IMR-90 (cell line): ENCODE measurements around the gene CUX1. TPM values are rescaled to one million over a fixed set of nuclear protein-coding genes. Genes with fewer than 3 reads are reported as not detected.

Experiments
- ATAC-seq: fragments of 200-7000 bp; cut with Tn5 transposase; 2 replicates; pipeline ENCODE4 v1.9.1; 2020; ENCODE audit warnings: low read depth, mild to moderate bottlenecking, moderate library complexity
- BruUV-seq: library from RNA; stranded (reverse); fragments of 400-500 nt; replicated peaks from 2 replicates; lab custom pipeline; 2021; lab: Mats Ljungman, UMichigan
- CTCF ChIA-PET: fragments of 300-600 bp; formaldehyde crosslinking; extraction: SDS; loops from one replicate; lab custom pipeline; 2021; ENCODE audit warnings: antibody characterized with exemption; lab: Yijun Ruan, JAX
- POLR2A ChIA-PET: fragments of 300-600 bp; sonication (Branson Sonifier 250); formaldehyde crosslinking; loops from one replicate; lab custom pipeline; 2022; ENCODE audit warnings: antibody characterized with exemption; ENCODE audit not compliant: unreplicated experiment; lab: Charles Lee
- DNase-seq: peaks from one replicate; pipeline ENCODE4 v3.0.0; 2013
- H2AFZ ChIP-seq: replicated peaks from 2 replicates; pipeline ENCODE3; 2013; ENCODE audit warnings: low read length, mild to moderate bottlenecking; ENCODE audit not compliant: poor library complexity
- H2AK5ac ChIP-seq: 2 replicates; pipeline ENCODE4 v1.6.1; 2013; ENCODE audit warnings: low read depth, low read length, inconsistent platforms
- H2AK9ac ChIP-seq: replicated peaks from 2 replicates; pipeline ENCODE3; 2013; ENCODE audit warnings: mild to moderate bottlenecking, low read depth, low read length, moderate library complexity; ENCODE audit not compliant: poor library complexity
- H2BK120ac ChIP-seq: 2 replicates; pipeline ENCODE4 v1.6.1; 2013; ENCODE audit warnings: low read depth, low read length, inconsistent platforms
- H2BK15ac ChIP-seq: 3 replicates; pipeline ENCODE4 v1.6.1; 2013; ENCODE audit warnings: low read depth, low read length, inconsistent platforms
- H2BK20ac ChIP-seq: 2 replicates; pipeline ENCODE4 v1.6.1; 2013; ENCODE audit warnings: low read depth, mild to moderate bottlenecking, inconsistent platforms, low read length, moderate library complexity
- H2BK5ac ChIP-seq: 2 replicates; pipeline ENCODE4 v1.6.1; 2013; ENCODE audit warnings: mild to moderate bottlenecking, low read depth, low read length, inconsistent platforms; ENCODE audit not compliant: poor library complexity, severe bottlenecking
- H3K14ac ChIP-seq: replicated peaks from 2 replicates; pipeline ENCODE4 v1.6.1; 2013; ENCODE audit warnings: low read depth, low read length, inconsistent platforms
- H3K18ac ChIP-seq: 2 replicates; pipeline ENCODE4 v1.6.1; 2013; ENCODE audit warnings: low read depth, low read length, control low read depth
- H3K23ac ChIP-seq: 2 replicates; pipeline ENCODE4 v1.6.1; 2013; ENCODE audit warnings: low read depth, low read length, inconsistent platforms
- H3K27ac ChIP-seq: 2 replicates; pipeline ENCODE4 v1.5.1; 2013; ENCODE audit warnings: mild to moderate bottlenecking, control low read depth, low read length; ENCODE audit not compliant: insufficient read depth
- H3K27me3 ChIP-seq: 2 replicates; pipeline ENCODE4 v1.6.1; 2013; ENCODE audit warnings: low read length; ENCODE audit not compliant: control insufficient read depth, insufficient read depth
- H3K36me3 ChIP-seq: 2 replicates; pipeline ENCODE4 v1.6.1; 2013; ENCODE audit warnings: low read length, mixed read lengths; ENCODE audit not compliant: control insufficient read depth, insufficient read depth
- H3K4ac ChIP-seq: 2 replicates; pipeline ENCODE4 v1.6.1; 2013; ENCODE audit warnings: low read depth, low read length, inconsistent platforms
- H3K4me1 ChIP-seq: 2 replicates; pipeline ENCODE4 v1.6.1; 2013; ENCODE audit warnings: low read length, mixed read lengths; ENCODE audit not compliant: control insufficient read depth, insufficient read depth
- H3K4me2 ChIP-seq: 2 replicates; pipeline ENCODE4 v1.6.1; 2013; ENCODE audit warnings: low read depth, mild to moderate bottlenecking, control low read depth, low read length, moderate library complexity
- H3K4me3 ChIP-seq: 2 replicates; pipeline ENCODE4 v1.5.1; 2013; ENCODE audit warnings: low read depth, mild to moderate bottlenecking, control low read depth, low read length, moderate library complexity; ENCODE audit not compliant: insufficient read depth
- H3K56ac ChIP-seq: 2 replicates; pipeline ENCODE4 v1.6.1; 2013; ENCODE audit warnings: low read length, inconsistent platforms; ENCODE audit not compliant: insufficient read depth; ENCODE audit errors: extremely low read depth
- H3K79me1 ChIP-seq, 2 experiments: 2 replicates each; pipeline ENCODE4 v1.6.1; 2013; ENCODE audit warnings: low read length in 2 of 2, inconsistent platforms in 1 of 2, low read depth in 1 of 2
- H3K9ac ChIP-seq: 2 replicates; pipeline ENCODE4 v1.6.1; 2013; ENCODE audit warnings: low read depth, low read length, control low read depth
- H3K9me1 ChIP-seq: 2 replicates; pipeline ENCODE4 v1.6.1; 2013; ENCODE audit warnings: low read length, inconsistent platforms; ENCODE audit not compliant: insufficient read depth
- H3K9me3 ChIP-seq: 2 replicates; pipeline ENCODE4 v1.6.1; 2013; ENCODE audit warnings: low read length; ENCODE audit not compliant: control insufficient read depth, insufficient read depth
- H4K20me1 ChIP-seq: 2 replicates; pipeline ENCODE4 v1.6.1; 2013; ENCODE audit warnings: low read length, inconsistent platforms; ENCODE audit not compliant: insufficient read depth
- H4K5ac ChIP-seq: 2 replicates; pipeline ENCODE4 v1.6.1; 2013; ENCODE audit warnings: mild to moderate bottlenecking, low read depth, low read length, control low read depth
- H4K8ac ChIP-seq, 2 experiments: 2 replicates each; pipeline ENCODE4 v1.6.1; 2013; ENCODE audit warnings: low read depth in 2 of 2, low read length in 2 of 2, control low read depth in 1 of 2, inconsistent platforms in 1 of 2
- H4K91ac ChIP-seq: 2 replicates; pipeline ENCODE4 v1.6.1; 2013; ENCODE audit warnings: low read depth, low read length, inconsistent platforms; ENCODE audit not compliant: insufficient read depth
- BHLHE40 ChIP-seq: fragments of 150-350 bp; IDR thresholded peaks from 2 replicates; pipeline ENCODE4 v1.6.1; 2016; ENCODE audit warnings: mild to moderate bottlenecking, low read depth, low read length
- CHD1 ChIP-seq: IDR thresholded peaks from 2 replicates; pipeline ENCODE4 v1.6.1; 2012; ENCODE audit warnings: low read depth, low read length, improper control_type of control experiment
- FOS ChIP-seq: fragments of 150-350 bp; IDR thresholded peaks from 2 replicates; pipeline ENCODE4 v1.6.1; 2016; ENCODE audit warnings: low read depth, low read length
- MAFK ChIP-seq: IDR thresholded peaks from 2 replicates; pipeline ENCODE4 v1.6.1; 2012; ENCODE audit warnings: low read depth, low read length, improper control_type of control experiment
- MAZ ChIP-seq: IDR thresholded peaks from 2 replicates; pipeline ENCODE4 v1.6.1; 2012; ENCODE audit warnings: low read depth, mild to moderate bottlenecking, low read length, improper control_type of control experiment, moderate library complexity, borderline replicate concordance
- MXI1 ChIP-seq: IDR thresholded peaks from 2 replicates; pipeline ENCODE4 v1.6.1; 2012; ENCODE audit warnings: low read depth, mild to moderate bottlenecking, low read length, moderate library complexity, borderline replicate concordance
- RCOR1 ChIP-seq: IDR thresholded peaks from 2 replicates; pipeline ENCODE4 v1.6.1; 2012; ENCODE audit warnings: mild to moderate bottlenecking, low read length, improper control_type of control experiment; ENCODE audit not compliant: insufficient replicate concordance
- WGBS, 2 experiments: methylation state at CpG; one replicate each; pipeline versions ENCODE4 v1.1.5 to v1.1.7; 2013; ENCODE audit warnings: missing lambda C conversion rate in 2 of 2; ENCODE audit not compliant: insufficient read length in 1 of 2; ENCODE audit errors: extremely low coverage in 2 of 2; 5-methylcytosine and 5-hydroxymethylcytosine counted together
- dilution Hi-C: fragments of 300-500 bp; cut with HindIII; formaldehyde crosslinking; loops from one replicate; pipeline ENCODE4 v1.14.3; 2018; ENCODE audit warnings: low sequenced_read_pairs; ENCODE audit not compliant: unreplicated experiment
- in situ Hi-C: fragments of 300-500 bp; cut with MboI; formaldehyde crosslinking; loops from 3 replicates; pipeline ENCODE4 v1.14.3; 2019; ENCODE audit warnings: low sequenced_read_pairs, inconsistent platforms, mixed read lengths
- intact Hi-C: fragments of 100-400 bp; cut with micrococcal nuclease; formaldehyde crosslinking; loops from 2 replicates; pipeline ENCODE4 v1.10.0; 2022
- polyA plus RNA-seq, 3 experiments: library from polyadenylated mRNA; depleted of rRNA; stranded (reverse); fragments of >200 nt; gene quantifications; 2 replicates each; pipeline ENCODE4 v1.2.3, GENCODE V29; 2012; ENCODE audit warnings: low replicate concordance in 1 of 3
- total RNA-seq: library from RNA; depleted of rRNA; stranded (reverse); fragments of >200 nt; gene quantifications from 2 replicates; pipeline ENCODE4 v1.2.3, GENCODE V29; 2012
- TF ChIP-seq, protein P1 (sequence below): conservative IDR thresholded peaks from 2 replicates; pipeline ENCODE4 v1.5.1; 2012; ENCODE audit warnings: mild to moderate bottlenecking, low read depth, low read length, improper control_type of control experiment
- TF ChIP-seq, protein P2 (sequence below): fragments of 150-350 bp; IDR thresholded peaks from 2 replicates; pipeline ENCODE4 v1.6.1; 2016; ENCODE audit warnings: low read depth, mild to moderate bottlenecking, low read length, moderate library complexity, borderline replicate concordance

Gene CUX1
- total and polyA plus RNA-seq, 2 of the 4 experiments (the other 2 are of a cell fraction), result 19.7 to 46.4 TPM

DNA sequence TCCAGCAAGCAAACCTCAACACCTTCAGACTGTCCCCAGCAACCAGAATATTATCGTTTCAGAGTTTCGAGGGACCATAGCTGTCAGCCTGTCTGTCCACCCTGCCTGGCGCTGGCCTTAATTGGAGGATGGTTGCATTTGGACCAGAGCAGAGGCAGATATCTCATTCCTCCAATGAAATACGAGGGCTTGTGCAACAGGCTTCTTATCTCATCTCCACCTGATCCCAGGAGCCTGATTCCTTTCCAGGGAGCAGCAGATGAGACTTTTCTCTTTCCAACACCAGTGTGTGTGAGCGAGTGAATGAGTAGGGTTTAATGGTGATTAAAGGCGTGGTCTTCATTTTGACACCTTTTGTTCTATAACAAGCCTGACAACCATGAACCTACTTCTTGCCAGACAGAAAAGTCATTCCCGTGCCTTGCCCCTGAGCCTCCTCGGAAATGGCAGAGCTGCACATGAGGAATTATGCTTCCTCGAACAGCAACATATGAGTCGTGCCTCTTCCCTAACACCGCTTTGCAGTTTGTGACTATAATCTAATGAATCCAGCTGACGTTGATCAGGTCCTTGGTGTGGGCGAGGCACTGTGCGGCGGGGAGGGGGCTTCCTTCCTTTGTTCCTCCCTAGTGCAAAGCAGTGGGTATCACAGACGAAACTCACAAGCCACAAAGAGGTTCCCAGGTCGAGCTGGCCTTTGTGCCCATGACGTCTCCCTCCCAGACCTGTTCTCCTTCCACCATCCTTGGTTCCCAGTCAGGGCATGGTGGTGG, 147.4 kb downstream of the CUX1 start (continued):
- TF ChIP-seq BHLHE40, result no peak

DNA sequence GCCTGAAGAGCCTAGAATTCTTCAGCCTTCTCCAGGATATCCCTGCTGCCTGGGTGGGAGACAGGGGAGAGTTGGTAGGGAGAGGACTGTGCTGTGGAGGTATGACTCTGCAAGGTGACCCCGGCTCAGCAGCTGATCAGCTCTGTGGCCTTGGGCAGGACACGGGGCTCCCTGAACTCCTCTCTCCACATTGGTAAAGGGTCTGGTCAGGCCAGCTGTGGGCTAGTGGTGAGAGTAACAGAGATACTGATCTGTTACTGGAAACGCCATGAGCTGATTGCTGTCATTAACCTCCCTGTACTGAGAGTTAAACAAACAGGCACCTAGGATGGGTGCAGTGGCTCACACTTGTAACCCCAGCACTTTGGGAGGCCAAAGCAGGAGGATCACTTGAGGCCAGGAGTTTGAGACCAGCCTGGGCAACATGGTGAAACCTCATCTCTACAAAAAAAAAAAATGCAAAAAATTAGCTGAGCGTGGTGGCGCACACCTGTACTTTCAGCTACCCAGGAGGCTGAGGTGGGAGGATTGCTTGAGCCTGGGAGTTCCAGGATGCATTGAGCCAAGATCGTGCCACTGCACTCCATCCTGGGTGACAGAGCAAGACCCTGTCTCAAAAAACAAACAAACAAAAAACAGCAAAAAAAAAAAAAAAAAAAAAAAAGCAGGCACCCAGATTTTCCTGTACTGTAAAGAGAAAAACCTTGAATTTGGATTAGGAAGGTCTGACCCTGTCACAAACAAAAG, 151.5 kb downstream of the CUX1 start:
- no peak for TF ChIP-seq RCOR1
- TF ChIP-seq, protein P1, sequence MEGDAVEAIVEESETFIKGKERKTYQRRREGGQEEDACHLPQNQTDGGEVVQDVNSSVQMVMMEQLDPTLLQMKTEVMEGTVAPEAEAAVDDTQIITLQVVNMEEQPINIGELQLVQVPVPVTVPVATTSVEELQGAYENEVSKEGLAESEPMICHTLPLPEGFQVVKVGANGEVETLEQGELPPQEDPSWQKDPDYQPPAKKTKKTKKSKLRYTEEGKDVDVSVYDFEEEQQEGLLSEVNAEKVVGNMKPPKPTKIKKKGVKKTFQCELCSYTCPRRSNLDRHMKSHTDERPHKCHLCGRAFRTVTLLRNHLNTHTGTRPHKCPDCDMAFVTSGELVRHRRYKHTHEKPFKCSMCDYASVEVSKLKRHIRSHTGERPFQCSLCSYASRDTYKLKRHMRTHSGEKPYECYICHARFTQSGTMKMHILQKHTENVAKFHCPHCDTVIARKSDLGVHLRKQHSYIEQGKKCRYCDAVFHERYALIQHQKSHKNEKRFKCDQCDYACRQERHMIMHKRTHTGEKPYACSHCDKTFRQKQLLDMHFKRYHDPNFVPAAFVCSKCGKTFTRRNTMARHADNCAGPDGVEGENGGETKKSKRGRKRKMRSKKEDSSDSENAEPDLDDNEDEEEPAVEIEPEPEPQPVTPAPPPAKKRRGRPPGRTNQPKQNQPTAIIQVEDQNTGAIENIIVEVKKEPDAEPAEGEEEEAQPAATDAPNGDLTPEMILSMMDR, result no peak
- no peak for TF ChIP-seq FOS
- TF ChIP-seq MAZ, result no peak
- no peak for TF ChIP-seq MXI1
- no peak for TF ChIP-seq MAFK
- TF ChIP-seq CHD1, result no peak
- TF ChIP-seq, protein P2, sequence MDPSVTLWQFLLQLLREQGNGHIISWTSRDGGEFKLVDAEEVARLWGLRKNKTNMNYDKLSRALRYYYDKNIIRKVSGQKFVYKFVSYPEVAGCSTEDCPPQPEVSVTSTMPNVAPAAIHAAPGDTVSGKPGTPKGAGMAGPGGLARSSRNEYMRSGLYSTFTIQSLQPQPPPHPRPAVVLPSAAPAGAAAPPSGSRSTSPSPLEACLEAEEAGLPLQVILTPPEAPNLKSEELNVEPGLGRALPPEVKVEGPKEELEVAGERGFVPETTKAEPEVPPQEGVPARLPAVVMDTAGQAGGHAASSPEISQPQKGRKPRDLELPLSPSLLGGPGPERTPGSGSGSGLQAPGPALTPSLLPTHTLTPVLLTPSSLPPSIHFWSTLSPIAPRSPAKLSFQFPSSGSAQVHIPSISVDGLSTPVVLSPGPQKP, result no peak
- Histone ChIP-seq H3K23ac (no peak overlapping the region), H2AFZ (no peak overlapping the region), H3K9me3 (no peaks in the 10 kb centered on the region), H3K4me2 (no peak overlapping the region), H3K9me1 (peaks cover 9% of the 10 kb centered on the region; the same call in 1 of the 2 replicates), H3K18ac (no peak overlapping the region), H3K14ac (no peak overlapping the region), H2BK20ac (no peak overlapping the region), H4K20me1 (peaks cover 13% of the 10 kb centered on the region), H3K36me3 (peaks cover 4% of the 10 kb centered on the region; the same call in 1 of the 2 replicates), H3K4ac (no peak overlapping the region), H2AK5ac (no peak overlapping the region), H3K79me1 (peaks cover 19 to 72% of the 10 kb centered on the region in 2 experiments), H3K27ac (no peak overlapping the region), H3K27me3 (no peaks in the 10 kb centered on the region), H3K56ac (no peak overlapping the region), H4K8ac (no peak overlapping the region), H4K5ac (no peak overlapping the region), H3K4me3 (no peak overlapping the region), H2BK120ac (no peak overlapping the region), H2AK9ac (no peak overlapping the region), H4K91ac (no peak overlapping the region), H3K4me1 (no peaks in the 10 kb centered on the region), H2BK5ac (no peak overlapping the region), H3K9ac (no peak overlapping the region), H2BK15ac (no peak overlapping the region)
- ChIA-PET POLR2A (no interaction called here), CTCF (no interaction called here)
- intact Hi-C loops, result no loop called here
- dilution Hi-C loops, result no loop called here
- DNase-seq, result no peak
- no CpG with 5 or more reads among the region's 6 CpGs for WGBS, 2 experiments
- ATAC-seq, result no peak
- no TSS peak for BruUV-seq
- in situ Hi-C loops, result no loop called here
